ENCODE data around the gene WDR1. TPM values are rescaled to one million over a fixed set of nuclear protein-coding genes. Genes with fewer than 3 reads are reported as not detected.
A peak's percentile ranks its signal among the peaks of the same experiment; 100 is the strongest.

The WDR1 gene
- total RNA-seq, 1 experiment from 2014 or later, result 367 TPM

DNA sequence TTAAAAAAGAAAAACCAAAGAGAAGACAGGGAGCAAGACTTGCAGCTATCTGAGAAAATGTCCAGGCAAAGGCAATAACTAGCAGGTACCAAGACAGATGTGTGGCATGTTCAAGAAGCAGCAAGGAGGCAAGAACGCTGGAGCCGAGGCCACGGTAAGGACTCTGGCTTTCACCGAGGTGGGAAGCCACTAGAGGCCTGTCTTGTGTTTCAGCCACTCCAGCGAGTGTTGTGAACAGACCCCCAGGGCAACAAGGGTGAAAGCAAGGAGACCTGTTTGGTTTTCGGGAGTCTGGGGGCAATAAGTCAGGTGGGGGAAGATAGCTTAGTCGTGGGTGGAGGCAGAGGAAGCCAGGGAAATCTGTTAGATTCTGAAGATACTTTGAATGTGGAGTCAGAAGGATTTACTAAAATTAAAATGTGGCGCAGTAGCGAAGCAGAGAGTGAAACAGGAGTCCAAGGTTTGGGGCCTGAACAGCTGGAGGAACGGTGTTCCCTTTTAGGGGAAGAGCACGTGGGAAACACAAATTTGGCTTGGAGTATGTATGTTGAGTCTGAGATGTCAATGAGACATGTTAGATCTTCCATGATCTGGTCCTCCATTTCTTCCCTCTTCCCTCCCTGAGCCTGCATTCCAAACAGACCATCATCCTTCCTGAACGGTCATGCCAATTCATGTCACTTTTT lies 3.1 kb downstream of the WDR1 start:
- Histone ChIP-seq H3K27ac (ENCODE audit: insufficient read length, low read depth, low read length) (no peak overlapping the region), H3K4ac (ENCODE audit: low read depth, low read length) (no peak overlapping the region), H4K20me1 (ENCODE audit: control insufficient read depth, insufficient read depth, insufficient read length) (peaks cover 2% of the 10 kb centered on the region), H4K5ac (ENCODE audit: insufficient read length, low read depth, low read length) (no peak overlapping the region), H3K23me2 (ENCODE audit: insufficient read length, low read depth, low read length, poor library complexity, severe bottlenecking) (peaks cover 13% of the 10 kb centered on the region), H2AK5ac (ENCODE audit: insufficient read length, low read length) (no peak overlapping the region), H3K4me2 (ENCODE audit: insufficient read depth, insufficient read length, low read length) (no peak overlapping the region), H2BK5ac (ENCODE audit: insufficient read length, low read length) (no peak overlapping the region), H2BK120ac (ENCODE audit: low read depth, low read length, poor library complexity, severe bottlenecking) (no peak overlapping the region), H4K91ac (ENCODE audit: insufficient read length, low read depth, low read length) (no peak overlapping the region), H2BK20ac (ENCODE audit: low read depth, low read length, poor library complexity, severe bottlenecking) (no peak overlapping the region), H3K9me3 (ENCODE audit: control insufficient read depth, low read depth, low read length) (no peaks in the 10 kb centered on the region), H3K23ac (ENCODE audit: insufficient read length, low read depth, low read length) (no peak overlapping the region), H3K14ac (ENCODE audit: insufficient read depth, low read length) (no peak overlapping the region), H3K27me3 (ENCODE audit: insufficient read depth, low read length) (no peaks in the 10 kb centered on the region), H3K79me2 (ENCODE audit: insufficient read depth, low read length) (peaks cover 45% of the 10 kb centered on the region), H3K9ac (ENCODE audit: extremely low read depth, insufficient read length, low read length) (no peak overlapping the region), H2AFZ (ENCODE audit: low read length) (no peak overlapping the region), H2BK15ac (ENCODE audit: low read depth, low read length) (no peak overlapping the region), H3T11ph (ENCODE audit: low read length) (no peak overlapping the region), H3K56ac (ENCODE audit: insufficient read length, low read depth, low read length) (no peak overlapping the region), H3K79me1 (ENCODE audit: insufficient read depth, low read depth, low read length, poor library complexity, severe bottlenecking) (peaks cover 3% of the 10 kb centered on the region), H3K4me1 (ENCODE audit: insufficient read depth, low read length) (peaks cover 14% of the 10 kb centered on the region), H2BK12ac (ENCODE audit: insufficient read length, low read depth, low read length) (no peak overlapping the region), H4K8ac (replicated peaks; ENCODE audit: insufficient read length, low read depth, low read length) (no peak overlapping the region), H3K18ac (ENCODE audit: insufficient read length, low read depth, low read length) (no peak overlapping the region)
- no peak for DNase-seq
- H3K27me3 Mint-ChIP-seq (ENCODE audit: low read depth), result no peaks in the 10 kb centered on the region
- H3K36me3 Mint-ChIP-seq (ENCODE audit: insufficient read depth in 1 of 3, low read depth in 3 of 3), result peaks cover 56 to 76% (median 74%) of the 10 kb centered on the region in 3 experiments
- peak overlapping the region; percentile 10 to 33; a peak in 3 of 5 replicates for H3K4me3 Mint-ChIP-seq
- peaks cover 74 to 81% of the 10 kb centered on the region in 2 experiments for H3K4me1 Mint-ChIP-seq
- H3K9me3 Mint-ChIP-seq, result no peaks in the 10 kb centered on the region; a peak in 1 of 5 replicates
- H3K27ac Mint-ChIP-seq, result peak overlapping the region in 2 of 3 experiments; percentile 66 to 77; a peak in 3 of 7 replicates
- TF ChIP-seq, protein P1, sequence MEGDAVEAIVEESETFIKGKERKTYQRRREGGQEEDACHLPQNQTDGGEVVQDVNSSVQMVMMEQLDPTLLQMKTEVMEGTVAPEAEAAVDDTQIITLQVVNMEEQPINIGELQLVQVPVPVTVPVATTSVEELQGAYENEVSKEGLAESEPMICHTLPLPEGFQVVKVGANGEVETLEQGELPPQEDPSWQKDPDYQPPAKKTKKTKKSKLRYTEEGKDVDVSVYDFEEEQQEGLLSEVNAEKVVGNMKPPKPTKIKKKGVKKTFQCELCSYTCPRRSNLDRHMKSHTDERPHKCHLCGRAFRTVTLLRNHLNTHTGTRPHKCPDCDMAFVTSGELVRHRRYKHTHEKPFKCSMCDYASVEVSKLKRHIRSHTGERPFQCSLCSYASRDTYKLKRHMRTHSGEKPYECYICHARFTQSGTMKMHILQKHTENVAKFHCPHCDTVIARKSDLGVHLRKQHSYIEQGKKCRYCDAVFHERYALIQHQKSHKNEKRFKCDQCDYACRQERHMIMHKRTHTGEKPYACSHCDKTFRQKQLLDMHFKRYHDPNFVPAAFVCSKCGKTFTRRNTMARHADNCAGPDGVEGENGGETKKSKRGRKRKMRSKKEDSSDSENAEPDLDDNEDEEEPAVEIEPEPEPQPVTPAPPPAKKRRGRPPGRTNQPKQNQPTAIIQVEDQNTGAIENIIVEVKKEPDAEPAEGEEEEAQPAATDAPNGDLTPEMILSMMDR (conservative IDR thresholded peaks at IDR 0.05), result no peak
- no CpG with 5 or more reads among the region's 12 CpGs for WGBS (ENCODE audit: extremely low coverage, insufficient read length, low lambda C conversion rate)

All from H9 (cell line).